Retinal pigment epithelial cell (primary cell): ENCODE measurements around the gene RAB3GAP1.

Source experiments
- DNase-seq: peaks from one replicate; pipeline ENCODE4 v3.0.0-alpha.2; 2010; ENCODE audit warnings: low read depth
- H3K4me3 ChIP-seq: 2 replicates; pipeline ENCODE4 v1.5.1; 2011; ENCODE audit warnings: mild to moderate bottlenecking, low read length, control low read depth, moderate library complexity
- CTCF ChIP-seq: conservative IDR thresholded peaks from 2 replicates; pipeline ENCODE4 v1.5.1; 2011; ENCODE audit warnings: low read depth, low read length, control low read depth, inconsistent platforms

Gene RAB3GAP1

GRCh38 chr2:135052042-135052876 is at the start of gene RAB3GAP1:
RAB3GAP1 (plus strand) TSS chr2:135052292; CDS start chr2:135052308, 16 bp downstream.
- H3K4me3 ChIP-seq: peak within 1 kb of the TSS; percentile 100
- TF ChIP-seq CTCF: no peak
- peak; percentile 68 for DNase-seq

GRCh38 chr2:135002836-135003235 is 49.3 kb upstream of the RAB3GAP1 start:
- DNase-seq: no peak
- H3K4me3 ChIP-seq: no peak overlapping the region
- no peak for TF ChIP-seq CTCF

DNA sequence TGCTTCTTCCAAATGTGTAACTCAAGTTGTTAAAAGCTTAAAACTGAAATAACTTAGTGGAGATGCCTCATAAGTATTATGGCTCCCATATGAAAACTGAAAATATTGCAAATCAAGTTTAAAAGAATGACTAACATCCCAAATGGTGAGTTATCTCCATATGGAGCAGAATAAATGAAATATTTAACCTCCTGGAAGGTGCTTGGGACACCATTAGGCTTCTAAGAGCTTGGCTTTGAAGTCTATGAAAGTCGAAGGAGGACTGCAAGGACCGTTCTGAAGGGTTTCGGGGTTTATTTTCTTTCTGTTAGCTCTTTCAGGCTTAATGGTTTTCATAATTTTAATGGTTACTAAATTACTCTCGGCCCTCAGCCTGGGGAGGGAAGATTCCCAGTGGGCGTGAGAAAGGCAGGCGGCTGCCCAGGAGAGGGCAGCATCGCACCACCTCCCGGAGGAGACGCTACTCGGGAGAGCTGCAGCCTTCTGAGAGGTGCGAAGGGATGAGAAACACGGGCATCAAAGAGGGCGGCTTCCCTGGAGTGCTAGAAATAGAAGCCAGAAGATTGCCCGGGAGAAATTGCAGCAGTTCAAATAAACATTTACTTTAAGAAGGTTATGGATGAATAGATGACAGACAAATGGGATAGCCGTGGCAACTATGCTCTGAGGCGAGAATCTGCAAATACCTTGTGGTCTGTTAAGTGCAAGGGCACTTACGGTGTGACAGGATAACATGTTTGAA is 47.9 kb upstream of the RAB3GAP1 start:
- no peak overlapping the region for H3K4me3 ChIP-seq
- peak; percentile 11 for DNase-seq
- peak; percentile 97 for TF ChIP-seq CTCF

GRCh38 chr2:135005753-135006152 is 46.3 kb upstream of the RAB3GAP1 start:
- H3K4me3 ChIP-seq: no peak overlapping the region
- no peak for TF ChIP-seq CTCF
- no peak for DNase-seq

DNA sequence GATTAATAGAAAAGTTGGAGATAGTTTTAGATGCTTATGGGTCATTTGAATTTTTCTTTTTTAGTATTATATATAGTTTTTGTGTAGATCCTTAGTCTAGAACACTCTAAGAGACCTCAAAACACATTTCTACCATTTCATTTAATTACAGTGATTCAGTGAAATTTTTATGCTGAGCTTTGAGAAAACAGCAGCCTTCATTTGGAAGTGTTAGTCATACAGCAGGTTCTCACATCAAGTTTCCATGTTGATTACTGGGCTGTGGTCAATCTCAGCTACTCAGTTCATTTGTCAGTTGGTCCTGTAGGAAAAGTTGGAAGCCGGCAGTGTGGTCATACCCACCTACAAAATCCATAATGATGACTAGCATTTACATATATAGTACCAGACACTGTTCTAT is 42.8 kb upstream of the RAB3GAP1 start:
- H3K4me3 ChIP-seq: no peak overlapping the region
- no peak for DNase-seq
- no peak for TF ChIP-seq CTCF

DNA sequence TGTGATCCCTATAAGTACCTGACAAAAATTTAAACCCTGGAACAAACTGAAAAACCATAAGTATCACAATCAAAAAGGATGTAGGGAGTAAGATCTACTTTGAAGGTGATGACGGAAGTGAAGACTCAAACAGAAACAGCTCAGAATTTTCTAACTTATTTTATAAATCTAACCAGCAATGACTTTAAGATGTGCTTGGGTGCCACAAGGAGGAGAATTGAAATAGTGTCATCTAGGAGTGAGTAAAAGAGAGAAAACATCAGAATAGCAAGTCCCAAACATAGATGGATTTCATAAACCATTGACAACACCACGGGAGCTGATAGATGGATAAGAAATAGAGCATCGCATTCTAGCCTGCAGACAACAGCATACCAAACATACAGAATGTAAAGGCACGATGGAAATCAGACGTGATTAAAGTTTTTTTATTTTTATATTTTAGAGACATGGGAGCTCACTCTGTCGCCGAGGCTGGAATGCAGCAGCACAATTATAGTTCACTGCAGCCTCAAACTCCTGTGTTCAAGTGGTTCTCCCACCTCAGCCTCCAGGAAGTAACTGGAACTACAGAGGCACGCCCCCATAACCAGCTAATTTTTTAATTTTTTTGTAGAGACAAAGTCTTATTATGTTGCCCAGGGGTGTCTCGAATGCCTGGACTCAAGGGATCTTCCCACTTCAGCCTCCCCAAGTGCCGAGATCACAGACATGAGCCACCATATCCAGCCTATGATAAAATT is 41.7 kb upstream of the RAB3GAP1 start:
- no peak for DNase-seq
- TF ChIP-seq CTCF: no peak
- no peak overlapping the region for H3K4me3 ChIP-seq
